ENCODE measurements around the gene ACOX1.
"Not testable (repeated sequence)": the region's sequence is repeated elsewhere in the genome, so short reads cannot be mapped to it uniquely, and the experiment has no call there.

Gene ACOX1

GRCh38 chr17:75981019-75981615 is 2.2 kb upstream of the ACOX1 start:
- DNase-seq (ENCODE audit: low read depth in 2 of 2), result no peak

GRCh38 chr17:75980188-75981018 is 1.4 kb upstream of the ACOX1 start:
- DNase-seq (ENCODE audit: low read depth in 2 of 2), result no peak

GRCh38 chr17:75979705-75980187 is 780 bp upstream of the ACOX1 start:
- DNase-seq (ENCODE audit: low read depth in 2 of 2), result no peak

- DNase-seq (ENCODE audit: low read depth in 2 of 2), result no peak
These were observed 2.7 kb downstream of the ACOX1 start for GRCh38 chr17:75976175-75976848.

- no peak for DNase-seq (ENCODE audit: low read depth in 2 of 2)
These were observed 3.2 kb downstream of the ACOX1 start for GRCh38 chr17:75975757-75976174.

GRCh38 chr17:75975187-75975586 is 3.8 kb downstream of the ACOX1 start:
- not testable (repeated sequence) for DNase-seq (ENCODE audit: low read depth in 2 of 2)

GRCh38 chr17:75970626-75971025 is 8.3 kb downstream of the ACOX1 start:
- no peak for DNase-seq (ENCODE audit: low read depth in 2 of 2)

- DNase-seq (ENCODE audit: low read depth in 2 of 2), result no peak
These were observed 8.9 kb downstream of the ACOX1 start for GRCh38 chr17:75970011-75970523.

GRCh38 chr17:75969044-75969443 is 9.9 kb downstream of the ACOX1 start:
- not testable (repeated sequence) for DNase-seq (ENCODE audit: low read depth in 2 of 2)

- DNase-seq (ENCODE audit: low read depth in 2 of 2), result no peak
These were observed 13.5 kb downstream of the ACOX1 start for GRCh38 chr17:75965468-75965867.

- no peak for DNase-seq (ENCODE audit: low read depth in 2 of 2)
These were observed 19.0 kb downstream of the ACOX1 start for GRCh38 chr17:75959839-75960511.

GRCh38 chr17:75959051-75959838 is 19.7 kb downstream of the ACOX1 start:
- DNase-seq (ENCODE audit: low read depth in 2 of 2), result no peak

- no peak for DNase-seq (ENCODE audit: low read depth in 2 of 2)
These were observed 28.0 kb downstream of the ACOX1 start for GRCh38 chr17:75950855-75951554.

- DNase-seq (ENCODE audit: low read depth in 2 of 2), result no peak
These were observed 28.5 kb downstream of the ACOX1 start for GRCh38 chr17:75950421-75950820.

GRCh38 chr17:75945211-75945610 is 33.8 kb downstream of the ACOX1 start:
- no peak for DNase-seq (ENCODE audit: low read depth in 2 of 2)

GRCh38 chr17:75943491-75943890 is 35.5 kb downstream of the ACOX1 start:
- no peak for DNase-seq (ENCODE audit: low read depth in 2 of 2)

GRCh38 chr17:75942473-75942872 is 36.5 kb downstream of the ACOX1 start:
- no peak for DNase-seq (ENCODE audit: low read depth in 2 of 2)

GRCh38 chr17:75941442-75941819 is 37.5 kb downstream of the ACOX1 start:
- DNase-seq (ENCODE audit: low read depth in 2 of 2), result no peak

GRCh38 chr17:75940727-75941441 is 38.1 kb downstream of the ACOX1 start, which contains the start of gene FBF1:
TSS of gene FBF1 (minus strand) at chr17:75941042. CDS start at chr17:75938149, 2,893 bp downstream.
- DNase-seq (ENCODE audit: low read depth in 2 of 2), result peak; percentile 77 to 86

- DNase-seq (ENCODE audit: low read depth in 2 of 2), result no peak
These were observed 41.3 kb downstream of the ACOX1 start for GRCh38 chr17:75937652-75938051.

All from activated CD4-positive, alpha-beta T cell treated with anti-CD3 and anti-CD28 coated beads for 24 hours (primary cell).